GM19099 (cell line): ENCODE data around the gene SHROOM1.

Source experiments
- POLR2A ChIP-seq: IDR thresholded peaks from 3 replicates; pipeline ENCODE4 v1.6.1; 2011; ENCODE audit warnings: low read depth; ENCODE audit not compliant: insufficient read length; ENCODE audit errors: extremely low read depth

The SHROOM1 gene

DNA sequence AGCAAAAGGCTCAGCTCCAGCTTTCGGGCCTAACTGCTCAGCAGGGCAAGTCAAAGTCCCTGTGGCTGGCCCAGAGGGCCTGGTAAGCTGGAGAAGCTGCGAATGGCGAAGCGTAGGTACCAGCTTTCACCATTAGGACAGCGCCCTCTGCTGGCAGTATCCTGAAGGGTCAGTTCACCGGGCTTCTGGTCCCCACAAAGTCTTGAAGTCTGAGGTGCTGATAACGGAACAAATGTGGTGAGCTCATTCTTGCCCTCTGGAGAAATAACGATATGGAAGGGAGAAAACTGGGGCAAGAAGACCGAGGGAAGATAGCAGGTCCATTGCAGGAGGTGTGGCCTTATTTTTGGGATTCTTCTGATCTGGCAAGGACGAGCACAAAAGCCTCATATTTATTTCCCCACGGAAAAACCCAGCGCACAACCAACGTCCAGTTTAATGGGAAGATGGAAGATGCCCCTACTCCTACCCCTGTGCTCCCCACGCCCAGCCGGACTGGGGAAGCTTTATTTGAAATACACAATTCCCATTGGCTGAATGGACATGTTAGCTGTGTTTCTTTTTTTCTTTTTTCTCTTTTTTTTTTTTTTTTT, 10.2 kb downstream of the SHROOM1 start:
- TF ChIP-seq POLR2A, result no peak

DNA sequence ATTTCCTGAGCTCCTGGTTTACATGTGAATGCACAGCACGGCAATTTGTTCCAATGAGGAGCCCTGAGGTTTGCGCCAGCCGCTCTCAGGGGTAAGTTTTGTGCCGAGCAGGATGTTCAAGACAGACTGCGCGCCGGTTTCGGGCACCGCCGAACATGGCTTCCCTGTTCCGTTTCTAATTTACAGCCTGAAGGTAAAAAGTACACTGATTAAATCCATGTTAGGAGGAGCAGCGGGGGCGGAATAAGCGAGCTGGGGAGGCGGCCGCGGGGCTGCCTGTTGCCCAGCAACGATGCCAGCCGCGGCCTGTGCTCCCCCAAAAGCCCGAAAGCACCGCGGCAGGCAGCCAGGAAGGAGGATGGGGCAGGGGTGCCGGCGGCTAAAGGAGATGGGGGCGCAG, 11.0 kb downstream of the SHROOM1 start:
- no peak for TF ChIP-seq POLR2A

DNA sequence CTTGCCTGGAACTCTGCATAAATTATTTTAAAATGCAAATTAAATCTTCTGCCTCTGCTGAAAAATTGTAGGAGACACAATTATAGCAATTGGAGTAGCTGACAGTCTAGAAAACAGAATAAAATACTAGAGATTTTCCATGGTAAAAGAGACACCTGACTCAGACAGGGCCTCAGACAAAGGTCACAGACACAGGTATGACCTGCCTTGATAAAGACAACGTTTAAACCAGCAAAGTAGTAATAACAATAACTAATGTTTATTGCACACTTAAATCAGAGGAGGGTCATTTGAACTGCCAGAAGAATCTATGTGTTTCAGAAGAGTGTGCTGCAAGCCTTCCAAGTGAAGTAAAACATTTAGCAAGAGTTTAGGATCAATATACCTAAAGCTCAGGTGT, 13.4 kb downstream of the SHROOM1 start:
- TF ChIP-seq POLR2A, result no peak

DNA sequence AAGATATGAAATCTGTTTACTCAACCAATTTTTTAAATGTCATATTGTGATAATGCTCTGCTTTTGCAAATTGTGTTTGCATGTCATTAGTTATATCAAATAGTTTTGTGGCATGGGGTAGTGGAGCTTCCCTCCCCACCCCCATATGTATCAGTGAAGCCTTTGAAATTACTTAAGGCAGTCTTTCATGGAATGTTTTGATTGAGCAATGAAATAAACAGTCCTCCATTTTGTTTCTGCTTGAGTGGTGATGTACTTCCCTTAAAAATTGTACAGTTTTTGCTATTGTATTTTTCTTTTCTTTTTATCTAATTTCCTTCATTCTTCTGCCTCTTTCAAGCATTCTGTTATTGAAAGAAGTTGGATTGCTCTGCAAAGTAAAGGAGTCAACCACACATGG, 13.9 kb downstream of the SHROOM1 start:
- TF ChIP-seq POLR2A, result no peak

DNA sequence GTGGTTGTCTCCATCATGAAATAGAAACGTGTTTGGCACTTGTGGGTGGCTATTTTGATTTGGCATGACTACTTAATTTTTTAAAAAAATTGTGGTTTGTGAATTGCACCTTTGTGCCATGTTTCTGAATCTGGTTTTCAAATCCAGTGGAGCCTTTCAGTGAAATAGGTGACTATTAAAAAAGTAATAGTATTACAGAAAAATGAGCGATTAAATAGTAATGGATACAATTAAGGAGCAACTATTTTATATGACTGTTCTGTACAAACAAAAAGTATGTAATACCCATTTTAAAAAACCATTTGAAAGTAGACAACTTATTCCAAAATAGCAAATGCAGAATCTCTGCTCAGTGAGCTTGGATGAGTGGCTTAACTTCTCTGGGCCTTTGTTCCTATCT, 14.4 kb downstream of the SHROOM1 start:
- no peak for TF ChIP-seq POLR2A

DNA sequence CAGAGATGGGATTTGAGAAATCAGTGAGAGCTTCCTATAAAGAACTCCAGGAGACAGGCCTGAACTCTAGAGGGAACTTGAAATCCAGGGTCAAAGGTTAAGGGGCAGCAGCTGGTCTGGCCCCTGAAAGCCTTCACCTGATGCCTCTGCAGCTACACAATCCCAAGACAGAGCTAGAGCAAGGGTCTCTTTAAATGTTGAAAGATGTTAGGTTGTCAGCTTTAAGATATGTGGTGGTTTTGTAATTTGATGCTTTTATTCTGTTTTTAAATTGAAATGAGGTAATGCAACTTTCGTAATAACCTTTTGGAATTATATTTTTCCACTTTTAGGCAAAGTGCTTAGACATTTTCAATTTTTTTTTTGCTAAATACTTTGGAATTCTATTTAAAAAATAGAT, 15.0 kb downstream of the SHROOM1 start:
- TF ChIP-seq POLR2A, result no peak

DNA sequence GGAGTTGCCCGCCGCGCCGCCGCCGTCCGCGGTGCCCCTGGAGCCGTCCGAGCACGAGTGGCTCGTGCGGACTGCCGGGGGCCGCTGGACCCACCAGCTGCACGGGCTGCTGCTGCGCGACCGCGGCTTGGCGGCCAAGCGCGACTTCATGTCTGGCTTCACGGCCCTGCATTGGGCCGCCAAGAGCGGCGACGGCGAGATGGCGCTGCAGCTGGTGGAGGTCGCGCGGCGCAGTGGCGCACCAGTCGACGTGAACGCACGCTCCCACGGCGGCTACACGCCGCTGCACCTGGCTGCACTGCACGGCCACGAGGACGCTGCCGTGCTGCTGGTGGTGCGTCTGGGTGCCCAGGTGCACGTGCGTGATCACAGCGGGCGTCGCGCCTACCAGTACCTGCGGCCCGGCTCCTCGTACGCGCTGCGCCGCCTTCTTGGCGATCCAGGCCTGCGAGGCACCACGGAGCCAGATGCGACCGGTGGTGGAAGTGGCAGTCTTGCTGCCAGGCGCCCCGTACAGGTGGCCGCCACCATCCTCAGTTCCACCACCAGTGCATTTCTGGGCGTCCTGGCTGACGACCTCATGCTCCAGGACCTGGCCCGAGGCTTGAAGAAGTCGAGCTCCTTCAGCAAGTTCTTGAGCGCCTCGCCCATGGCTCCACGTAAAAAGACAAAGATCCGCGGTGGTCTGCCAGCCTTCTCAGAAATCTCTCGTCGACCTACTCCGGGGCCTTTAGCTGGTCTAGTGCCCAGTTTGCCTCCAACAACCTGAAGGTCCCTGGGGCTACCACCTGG, 15.7 kb downstream of the SHROOM1 start:
- TF ChIP-seq POLR2A, result no peak

DNA sequence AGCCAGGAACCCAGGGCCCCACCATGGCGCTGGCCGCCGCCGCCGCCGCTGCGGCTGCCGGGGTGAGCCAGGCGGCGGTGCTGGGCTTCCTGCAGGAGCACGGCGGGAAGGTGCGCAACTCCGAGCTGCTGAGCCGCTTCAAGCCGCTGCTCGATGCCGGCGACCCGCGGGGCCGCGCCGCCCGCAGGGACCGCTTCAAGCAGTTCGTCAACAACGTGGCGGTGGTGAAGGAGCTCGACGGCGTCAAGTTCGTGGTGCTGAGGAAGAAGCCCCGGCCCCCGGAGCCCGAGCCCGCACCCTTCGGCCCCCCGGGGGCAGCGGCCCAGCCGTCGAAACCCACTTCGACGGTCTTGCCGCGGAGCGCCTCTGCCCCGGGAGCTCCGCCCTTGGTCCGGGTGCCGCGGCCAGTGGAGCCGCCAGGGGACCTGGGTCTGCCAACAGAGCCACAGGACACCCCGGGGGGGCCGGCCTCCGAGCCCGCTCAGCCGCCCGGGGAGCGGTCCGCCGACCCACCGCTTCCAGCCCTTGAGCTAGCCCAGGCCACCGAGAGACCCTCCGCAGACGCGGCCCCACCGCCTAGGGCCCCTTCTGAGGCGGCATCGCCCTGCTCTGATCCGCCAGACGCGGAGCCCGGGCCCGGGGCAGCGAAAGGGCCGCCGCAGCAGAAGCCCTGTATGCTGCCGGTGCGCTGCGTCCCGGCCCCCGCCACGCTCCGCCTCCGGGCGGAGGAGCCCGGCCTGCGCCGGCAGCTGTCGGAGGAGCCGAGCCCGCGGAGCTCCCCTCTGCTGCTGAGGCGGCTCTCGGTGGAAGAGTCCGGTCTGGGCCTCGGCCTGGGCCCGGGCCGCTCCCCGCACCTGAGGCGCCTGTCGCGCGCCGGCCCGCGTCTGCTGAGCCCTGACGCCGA, 16.6 kb downstream of the SHROOM1 start:
- TF ChIP-seq POLR2A, result no peak

DNA sequence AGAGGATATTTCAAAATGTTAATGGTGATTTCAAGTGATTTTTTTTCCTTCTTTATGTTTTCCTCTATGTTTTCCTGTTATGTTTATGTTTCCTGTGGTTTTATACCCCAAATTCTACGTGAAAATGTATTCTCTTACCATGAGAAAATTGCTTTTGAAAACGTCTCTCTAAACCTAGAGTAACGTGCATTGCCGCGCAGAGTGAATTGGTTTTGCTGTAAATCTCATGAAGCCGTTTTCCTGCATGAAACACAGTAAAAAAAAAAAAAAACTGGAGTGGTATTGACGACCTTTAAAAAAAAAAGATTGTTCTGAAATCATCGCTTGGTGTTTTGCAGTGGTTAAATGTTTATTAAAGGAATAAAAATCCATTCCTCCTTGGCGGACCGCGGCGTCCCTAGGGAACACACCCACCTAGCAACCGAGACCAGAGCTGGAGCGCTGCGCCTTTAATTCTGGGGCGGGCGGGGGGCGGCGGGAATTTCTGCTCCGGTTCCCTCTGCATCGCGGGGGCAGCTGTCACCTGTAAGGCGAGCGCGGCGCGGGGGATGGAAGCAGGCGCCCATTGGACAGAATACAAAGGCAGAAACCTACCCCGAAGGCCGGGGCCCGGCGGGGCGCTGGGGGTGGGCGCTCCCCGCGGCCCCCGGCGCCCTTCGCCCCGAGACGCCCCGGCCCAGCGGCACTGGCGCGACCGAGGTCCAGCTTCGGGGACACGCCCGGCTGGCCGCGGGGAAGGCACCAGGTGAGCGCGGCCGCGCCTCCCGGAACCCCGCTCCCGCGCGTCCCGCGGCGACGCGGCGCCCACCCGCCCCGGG, 17.5 kb downstream of the SHROOM1 start, which contains the start of gene SOWAHA:
Gene SOWAHA (plus strand): TSS at position 522 of the 818 bp plus-strand sequence. CDS start 320 bp downstream, outside the sequence.
- no peak for TF ChIP-seq POLR2A

DNA sequence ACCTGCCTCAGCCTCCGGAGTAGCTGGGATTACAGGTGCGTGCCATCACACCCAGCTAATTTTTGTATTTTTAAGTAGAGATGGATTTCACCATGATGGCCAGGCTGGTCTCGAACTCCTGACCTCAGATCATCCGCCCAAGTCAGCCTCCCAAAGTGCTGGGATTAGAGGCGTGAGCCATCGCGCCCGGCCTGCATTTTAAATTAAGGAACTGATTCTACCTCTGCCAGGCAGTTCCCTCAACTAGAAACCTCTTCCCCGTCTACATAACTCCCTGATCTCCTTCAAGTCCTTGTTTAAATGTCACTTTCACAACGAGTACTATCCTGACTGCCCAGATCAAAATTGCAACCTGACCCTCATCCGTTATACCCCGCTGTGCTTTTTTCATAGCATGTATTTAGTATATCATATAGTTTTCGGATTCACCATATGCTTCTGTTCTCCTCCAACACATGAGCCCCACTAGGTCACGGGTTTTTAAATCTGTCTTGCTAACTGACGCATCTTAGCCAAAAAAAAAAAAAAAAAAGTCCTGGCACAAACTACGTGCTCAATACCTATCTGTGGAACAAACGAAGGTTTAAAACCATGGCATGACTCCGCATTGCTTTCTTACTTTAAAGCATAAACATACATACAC, 18.2 kb downstream of the SHROOM1 start:
- no peak for TF ChIP-seq POLR2A

DNA sequence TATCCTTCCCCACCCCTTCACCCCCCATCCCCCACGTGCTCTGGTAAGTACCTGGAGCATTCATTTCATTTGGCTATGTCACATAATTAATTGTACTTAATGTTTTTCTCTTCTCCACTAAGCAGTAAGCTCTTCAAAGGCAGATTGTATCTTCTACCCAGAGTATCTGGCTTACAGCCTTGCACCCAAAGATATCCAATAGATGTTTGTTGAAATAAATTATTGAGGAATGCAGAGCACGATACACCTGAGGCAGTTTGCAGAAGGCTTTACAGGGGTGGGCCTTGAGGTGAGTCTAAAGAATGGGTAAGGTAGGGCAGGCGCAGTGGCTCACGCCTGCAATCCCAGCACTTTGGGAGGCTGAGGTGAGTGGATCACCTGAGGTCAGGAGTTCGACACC, 19.8 kb downstream of the SHROOM1 start:
- no peak for TF ChIP-seq POLR2A

DNA sequence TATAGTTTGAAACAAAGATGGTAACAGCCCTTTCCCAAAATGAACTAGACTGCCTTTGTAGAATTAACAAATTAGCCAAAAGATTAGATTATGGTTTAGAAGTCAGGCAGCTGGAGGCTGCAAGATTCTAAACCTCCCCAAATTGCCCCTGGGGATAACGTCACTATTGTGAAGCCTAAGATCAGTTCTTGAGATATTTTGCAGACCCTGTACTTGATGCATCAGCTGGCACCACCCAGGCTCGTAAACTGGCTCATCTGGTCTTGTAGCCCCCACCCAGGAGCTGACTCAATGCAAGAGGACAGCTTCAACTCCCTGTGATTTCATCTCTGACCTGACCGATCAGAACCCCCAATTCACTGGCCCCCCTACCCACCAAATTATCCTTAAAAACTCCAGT, 21.6 kb downstream of the SHROOM1 start:
- TF ChIP-seq POLR2A, result no peak

DNA sequence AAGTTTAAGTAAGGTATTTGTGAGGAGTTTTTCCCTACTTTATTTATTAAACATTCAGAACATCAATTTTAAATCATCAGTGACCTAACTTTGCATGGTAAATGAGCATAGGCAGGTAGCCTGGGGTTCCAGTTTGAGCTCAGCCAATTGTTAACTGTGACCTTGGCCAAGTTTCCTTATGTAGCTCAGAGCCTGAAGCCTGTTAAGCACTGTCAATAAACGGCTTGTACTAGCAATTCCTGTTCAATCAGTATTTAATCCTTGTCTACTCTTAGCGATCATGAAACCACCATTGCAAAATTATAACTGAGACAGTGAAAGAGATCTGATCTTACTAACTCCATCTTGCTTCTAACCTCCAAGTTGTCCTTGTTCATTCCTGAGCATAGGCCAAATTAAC, 22.0 kb downstream of the SHROOM1 start:
- TF ChIP-seq POLR2A, result no peak

DNA sequence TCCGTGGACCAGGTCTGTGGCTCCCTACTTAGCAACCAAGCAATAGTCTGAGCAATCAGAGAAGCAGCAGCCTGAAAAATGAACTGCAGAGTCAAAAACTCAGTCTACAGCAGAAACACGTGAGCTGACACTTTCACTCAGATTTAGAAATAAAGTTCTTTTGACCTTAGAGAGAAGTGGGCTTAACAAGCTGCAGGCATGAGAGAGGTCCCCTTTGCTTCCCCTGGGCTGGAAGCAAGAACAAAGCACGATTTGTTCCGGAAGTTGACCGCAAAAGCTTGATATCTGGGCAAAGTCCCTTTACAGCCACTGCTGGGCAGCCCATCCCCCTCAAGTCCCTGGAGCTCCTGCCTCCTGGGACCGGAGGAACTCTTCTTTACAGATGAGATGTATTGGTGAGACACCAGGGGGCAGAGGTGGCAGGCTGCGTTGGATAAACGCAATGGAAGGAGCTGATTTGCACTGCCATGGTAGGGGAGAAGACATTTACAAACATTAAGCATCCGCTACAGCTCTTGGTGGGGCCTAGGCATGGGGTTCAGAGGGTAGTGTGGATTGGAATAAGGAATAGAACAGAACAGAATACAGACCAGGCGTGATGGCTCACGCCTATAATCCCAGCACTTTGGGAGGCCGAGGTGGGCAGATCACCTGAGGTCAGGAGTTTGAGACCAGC, 23.1 kb downstream of the SHROOM1 start:
- TF ChIP-seq POLR2A, result no peak
